HG03460 (cell line): ENCODE results near the gene MS4A6A.
"Not testable (repeated sequence)": the region's sequence is repeated elsewhere in the genome, so short reads cannot be mapped to it uniquely, and the experiment has no call there.

Experiments used
- ATAC-seq: cut with Tn5 transposase; IDR thresholded peaks from one replicate; pipeline ENCODE4 v1.9.1; 2021; ENCODE audit not compliant: unreplicated experiment

The MS4A6A gene

DNA sequence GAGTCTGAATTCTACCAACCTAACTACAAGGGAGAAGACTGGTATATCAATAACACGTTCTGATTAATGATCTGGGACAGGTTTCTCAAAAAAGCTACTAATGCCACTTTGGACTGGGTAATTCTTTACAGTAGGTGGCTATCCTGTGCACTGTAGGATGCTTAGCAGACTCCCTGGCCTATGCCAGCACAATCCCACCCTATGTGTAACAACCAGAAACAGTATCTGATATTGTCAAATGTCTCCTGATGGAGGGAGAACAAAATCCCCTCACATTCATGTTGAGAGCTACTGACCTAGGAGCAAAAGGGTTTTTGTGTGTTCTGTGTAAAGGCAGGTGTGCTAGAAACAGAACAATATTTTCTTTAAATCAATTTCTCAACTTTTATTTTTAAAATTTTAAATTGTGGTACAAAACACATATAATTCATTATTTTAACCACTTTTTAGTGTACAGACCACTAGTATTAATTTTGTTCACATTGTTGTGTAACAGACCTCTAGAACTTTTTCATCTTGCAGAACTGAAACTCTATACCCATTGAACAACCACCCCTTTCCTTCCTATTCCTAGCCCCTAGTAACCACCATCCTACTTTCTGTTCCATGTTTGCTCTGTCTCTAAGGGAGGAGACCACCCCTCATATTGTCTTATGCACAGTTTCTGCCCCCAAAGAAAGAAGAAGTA is 2.1 kb upstream of the MS4A6A start:
- no peak for ATAC-seq

DNA sequence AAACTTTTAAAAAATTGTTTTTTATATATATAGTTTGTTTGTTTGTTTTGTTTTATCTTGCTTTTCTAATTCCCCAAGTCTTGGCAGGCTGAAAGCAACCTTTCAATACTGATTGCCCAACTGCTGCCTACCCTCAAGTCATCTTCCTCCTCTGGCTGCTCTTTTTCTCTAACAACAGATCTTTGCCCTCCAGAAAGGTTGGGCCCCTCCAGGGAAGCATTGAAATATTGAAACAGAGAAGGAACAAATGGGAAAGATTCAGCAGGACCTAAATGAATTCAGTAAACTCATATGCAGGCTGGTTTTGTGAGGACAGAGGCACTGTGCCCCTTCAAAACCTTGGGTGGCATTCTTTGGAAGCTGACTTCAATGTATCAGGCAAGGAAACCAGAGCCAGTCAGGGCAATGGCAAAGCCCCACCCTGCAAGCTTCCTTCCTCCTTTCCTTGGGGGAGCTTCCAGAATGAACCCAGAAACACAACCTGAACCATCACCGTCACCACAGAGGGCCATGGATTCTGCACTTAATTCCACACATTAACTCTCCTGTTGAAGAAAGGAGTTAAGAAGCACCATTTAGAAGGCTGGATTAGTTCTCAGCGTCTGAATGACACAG is 815 bp upstream of the MS4A6A start:
- ATAC-seq, result no peak

DNA sequence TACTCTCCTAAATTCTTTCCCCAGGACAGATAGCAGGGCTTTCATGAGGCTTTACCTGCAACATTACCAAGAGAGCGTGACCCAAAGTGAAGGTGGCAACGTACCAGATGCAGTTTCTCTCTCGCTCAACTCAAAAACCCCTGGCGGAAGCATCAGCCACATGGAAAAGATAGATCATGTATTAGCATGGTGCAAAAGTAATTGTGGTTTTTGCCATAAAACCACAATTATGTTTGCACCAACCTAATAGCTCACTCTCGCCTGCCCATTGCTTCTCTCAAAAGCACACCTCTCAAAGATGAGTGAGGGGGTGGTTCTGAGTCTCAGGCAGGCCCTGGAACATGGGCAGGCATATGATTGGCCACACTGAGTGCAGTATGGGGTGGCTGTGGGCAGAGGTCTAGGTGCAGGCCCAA is 7.0 kb downstream of the MS4A6A start:
- peak; percentile 57 for ATAC-seq

DNA sequence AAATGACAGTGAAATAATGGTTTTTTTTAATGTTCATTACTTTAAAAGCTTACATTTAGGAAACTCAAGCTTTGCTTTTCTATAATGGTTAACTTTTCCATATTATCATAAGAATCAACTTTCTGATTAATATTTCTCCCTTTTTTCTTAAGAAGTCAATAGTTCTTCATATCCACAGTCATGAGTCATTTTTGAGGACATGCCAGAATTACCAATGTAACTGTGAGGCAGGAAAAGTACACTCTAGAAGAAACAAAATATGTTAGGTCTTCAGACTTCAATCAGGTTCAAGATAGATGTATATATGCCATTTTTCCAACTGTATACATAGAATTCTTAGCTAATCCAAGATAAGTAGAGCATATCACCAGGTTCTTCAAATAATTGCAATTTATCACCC is 10.9 kb downstream of the MS4A6A start:
- ATAC-seq, result no peak

DNA sequence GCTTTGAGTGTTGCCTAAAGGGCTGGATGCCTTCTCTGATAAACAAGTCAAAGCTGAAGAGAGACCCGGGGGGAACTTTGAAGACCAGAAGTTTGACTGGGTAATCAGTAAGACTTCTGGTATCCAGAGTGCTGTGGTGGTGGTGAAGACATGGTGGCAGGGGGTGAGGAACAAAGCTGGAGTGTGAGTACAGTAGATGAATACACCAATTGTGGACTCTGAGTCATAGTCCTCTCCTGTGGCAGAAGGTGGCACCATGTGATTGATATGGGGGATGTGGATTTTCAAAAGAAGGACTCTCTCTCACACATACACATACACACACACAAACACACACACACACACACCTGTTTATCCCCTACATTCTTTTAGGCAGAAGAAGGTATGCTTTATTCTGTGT is 12.3 kb downstream of the MS4A6A start:
- ATAC-seq, result no peak

DNA sequence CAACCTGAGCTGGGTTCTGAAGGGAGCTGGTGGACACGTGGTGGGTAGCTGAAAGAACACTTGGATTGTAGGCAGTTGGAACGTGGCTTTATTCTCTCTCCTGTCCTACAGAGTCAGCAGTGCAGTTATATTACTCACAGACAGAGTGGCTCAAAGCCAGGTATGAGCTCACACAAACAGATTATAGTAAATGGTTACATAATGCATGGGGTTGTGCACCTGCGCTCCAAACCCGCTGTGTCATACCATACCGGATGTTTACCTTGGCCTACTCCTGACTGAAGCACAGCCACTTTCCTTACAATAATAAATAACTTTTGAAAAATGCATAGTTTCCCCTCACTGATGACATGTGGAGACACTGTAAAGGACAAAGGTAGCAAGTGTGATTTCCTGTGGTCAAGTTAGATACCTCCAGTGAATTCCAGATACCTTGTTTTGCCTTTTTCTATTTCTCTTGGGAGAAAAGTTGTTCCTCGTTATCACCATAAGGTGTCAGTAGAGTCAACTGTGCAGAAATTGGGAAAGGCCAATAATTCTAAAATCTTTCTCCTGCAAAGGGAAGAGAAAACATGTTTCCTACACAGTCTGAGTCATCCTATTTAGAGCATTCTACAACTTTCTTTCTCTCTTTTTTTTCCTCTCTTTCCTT is 13.5 kb downstream of the MS4A6A start:
- ATAC-seq, result no peak

DNA sequence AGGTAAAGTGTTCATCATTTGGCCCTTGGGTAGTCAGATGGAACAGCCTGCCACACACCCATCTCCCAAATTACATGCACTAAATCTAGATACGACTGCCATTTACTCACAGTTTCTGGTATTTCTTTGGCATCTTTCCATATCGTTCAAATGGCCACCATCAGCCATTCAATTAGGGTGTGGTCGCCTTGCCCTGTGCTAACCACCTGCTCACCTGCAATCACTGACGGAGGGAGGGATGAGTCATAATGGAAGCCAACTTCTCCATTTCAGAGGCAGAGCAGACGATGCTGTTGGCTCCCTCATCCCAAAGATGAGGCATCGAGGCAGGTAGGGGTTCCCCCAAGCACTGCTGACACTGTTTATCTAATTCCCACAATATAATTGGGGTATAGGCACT is 14.6 kb downstream of the MS4A6A start:
- ATAC-seq, result no peak

DNA sequence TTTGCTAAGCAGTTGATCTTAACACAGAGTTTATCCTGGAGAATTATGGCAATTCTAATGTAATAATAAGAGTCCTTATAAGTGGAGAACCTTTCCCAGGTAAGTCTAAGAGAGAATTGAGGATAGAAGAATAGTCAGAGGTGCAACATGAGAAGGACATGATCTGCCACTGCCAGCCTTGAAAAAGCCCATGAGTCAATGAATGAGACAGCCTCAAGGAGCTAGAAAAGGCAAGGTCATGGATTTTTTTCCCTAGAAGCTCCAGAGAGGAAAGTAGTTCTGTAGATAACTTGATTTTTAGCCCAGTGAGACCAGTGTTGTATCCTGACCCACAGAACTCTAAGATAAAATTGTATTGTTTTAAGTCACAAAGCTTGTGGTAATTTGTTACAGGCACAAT is 16.9 kb downstream of the MS4A6A start:
- no peak for ATAC-seq

DNA sequence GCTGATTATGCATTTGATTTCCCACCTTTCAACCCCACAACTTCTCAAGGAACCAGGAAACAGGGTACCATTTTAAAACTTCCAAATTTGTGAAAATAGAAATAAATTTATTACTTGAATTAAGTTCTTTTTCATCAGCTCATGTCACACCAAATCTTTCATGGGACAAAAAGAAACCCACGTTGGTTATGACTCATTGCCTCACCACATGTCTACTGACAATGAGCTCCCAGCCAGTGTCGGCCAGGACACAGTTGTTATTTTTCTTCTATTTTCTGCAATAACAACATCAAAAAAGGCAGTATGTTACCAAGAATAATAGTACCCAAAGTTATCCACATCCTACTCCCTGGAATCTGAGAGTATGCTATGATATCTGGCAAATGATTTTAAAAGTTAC is 17.3 kb downstream of the MS4A6A start:
- no peak for ATAC-seq

DNA sequence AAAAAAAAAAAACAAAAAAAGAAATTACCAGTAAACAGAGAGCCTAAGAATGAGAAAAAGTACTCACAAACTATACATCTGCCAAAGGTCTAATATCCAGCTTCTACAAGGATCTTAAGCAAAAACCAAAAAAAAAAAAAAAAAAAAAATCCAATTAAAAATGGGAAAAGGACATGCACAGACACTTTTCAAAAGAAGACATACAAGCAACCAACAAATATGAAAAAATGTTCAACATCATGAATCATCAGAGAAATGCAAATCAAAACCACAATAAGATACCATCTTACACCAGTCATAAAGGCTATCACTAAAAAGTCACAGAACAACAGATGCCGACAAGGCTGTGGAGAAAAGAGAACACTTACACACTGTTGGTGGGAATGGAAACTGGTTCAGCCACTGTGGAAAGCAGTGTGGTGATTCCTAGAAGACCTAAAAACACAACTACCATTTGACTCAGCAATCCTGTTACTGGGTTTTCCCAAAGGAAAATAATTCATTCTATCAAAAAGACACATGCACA is 18.3 kb downstream of the MS4A6A start:
- no peak for ATAC-seq

DNA sequence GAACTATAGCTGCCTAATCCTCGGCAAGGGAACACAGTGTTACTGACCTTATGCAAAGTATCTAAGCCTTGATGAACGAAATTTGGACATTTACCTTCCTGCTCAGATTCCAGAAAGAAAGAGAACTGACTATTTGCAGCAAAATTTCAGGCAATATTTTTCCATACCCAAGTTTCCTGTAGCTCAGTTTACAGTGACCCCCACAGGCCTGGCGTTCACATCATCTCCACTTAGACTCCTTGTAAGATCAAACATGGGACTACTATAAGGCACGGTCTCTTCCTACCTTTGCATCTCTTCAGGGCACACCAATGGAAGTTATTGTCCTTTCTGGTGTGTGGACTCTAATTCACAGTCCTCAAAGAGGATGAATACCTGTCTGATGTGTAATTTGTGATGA is 21.1 kb downstream of the MS4A6A start:
- ATAC-seq, result no peak

DNA sequence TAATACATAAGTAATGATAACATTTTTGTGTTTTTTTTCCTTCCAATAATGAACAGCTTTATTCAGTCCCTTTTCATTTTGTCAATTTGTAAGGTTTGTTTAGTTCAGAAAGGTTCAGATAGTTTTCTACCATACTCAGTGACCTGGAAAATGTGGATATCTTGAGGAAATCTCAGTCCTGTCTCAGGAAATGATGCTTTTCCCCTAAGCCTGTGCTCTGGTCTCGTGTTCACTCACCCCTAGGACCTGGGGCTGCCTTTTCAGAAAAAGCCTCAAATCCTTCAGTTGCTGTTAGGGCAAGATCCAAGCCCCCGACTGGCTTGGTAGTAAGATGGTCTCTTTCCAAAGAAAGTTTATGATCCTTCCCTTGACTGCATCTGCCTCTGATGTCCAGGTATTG is 21.8 kb downstream of the MS4A6A start:
- ATAC-seq, result no peak

DNA sequence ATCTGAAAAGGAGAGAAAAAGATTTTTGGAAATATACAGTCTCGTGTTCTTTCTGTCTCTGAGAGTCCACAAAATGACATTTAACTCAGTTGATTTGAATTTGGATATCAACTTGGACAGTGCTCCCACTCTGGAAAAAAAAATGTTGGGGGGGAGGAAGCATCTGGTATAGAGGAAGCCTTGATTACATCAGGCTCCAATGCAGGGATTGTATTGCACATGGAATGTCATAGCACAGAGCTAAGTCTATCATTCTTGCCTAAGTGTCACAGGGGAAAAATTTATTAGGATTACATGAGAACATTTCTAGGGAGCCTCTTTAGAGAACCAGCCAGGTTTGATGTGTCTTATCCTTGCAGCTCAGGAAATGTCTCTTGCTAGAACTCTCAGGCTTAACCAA is 23.0 kb downstream of the MS4A6A start:
- ATAC-seq, result no peak

DNA sequence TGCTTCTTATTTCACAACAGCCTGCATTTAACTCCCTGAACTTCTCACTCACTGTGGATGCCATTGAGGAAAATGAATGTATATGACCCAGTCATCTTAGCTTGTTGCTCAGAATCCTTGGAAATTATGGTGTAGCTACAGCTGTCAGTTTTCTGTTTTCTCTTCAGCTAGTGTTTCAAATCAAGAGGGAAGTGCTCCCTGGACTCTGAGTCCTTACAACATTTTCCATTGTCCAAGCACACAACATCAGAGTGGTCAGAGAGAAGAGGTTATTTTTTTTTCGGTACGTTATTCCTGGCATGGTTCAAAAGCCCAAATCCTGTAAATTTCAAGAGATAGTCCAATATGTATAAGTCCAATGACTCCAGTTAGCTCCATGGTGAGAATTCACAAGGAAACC is 23.6 kb downstream of the MS4A6A start:
- no peak for ATAC-seq

DNA sequence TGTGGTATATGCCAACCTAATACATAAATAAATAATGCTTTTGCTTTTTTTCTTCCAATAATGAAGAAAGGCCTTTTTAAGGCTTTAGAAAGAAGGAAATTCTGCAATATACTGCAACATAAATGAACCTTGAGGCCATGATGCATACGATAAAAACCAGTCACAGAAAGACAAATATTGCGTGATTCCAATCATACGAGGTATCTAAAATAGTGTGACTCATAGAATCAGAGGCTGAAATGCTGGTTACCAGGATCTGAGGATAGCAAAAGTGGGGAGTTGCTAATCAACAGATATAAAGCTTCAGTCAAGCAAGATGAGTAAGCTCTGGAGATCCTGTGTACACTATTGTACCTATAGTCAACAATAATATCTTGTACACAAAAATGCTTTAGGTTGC is 24.2 kb downstream of the MS4A6A start:
- no peak for ATAC-seq

DNA sequence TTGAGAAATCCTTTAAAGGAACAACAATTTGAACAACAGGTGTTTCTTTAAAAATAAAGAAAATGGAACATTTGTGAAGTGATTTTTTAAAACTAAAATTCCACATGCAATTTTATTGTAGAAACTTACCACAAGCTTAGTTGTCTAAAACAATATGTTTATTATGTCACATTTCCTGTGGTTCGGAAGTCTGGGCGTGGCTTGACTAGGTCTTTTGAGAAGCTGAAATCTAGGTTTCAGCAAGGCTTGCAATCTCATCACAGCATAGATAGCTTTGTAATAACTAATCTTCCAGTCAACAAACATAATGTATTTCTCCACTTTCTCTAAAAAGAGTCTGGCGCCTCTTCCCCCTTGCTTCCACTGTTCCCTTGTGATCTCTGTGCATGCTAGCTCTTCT is 27.0 kb downstream of the MS4A6A start:
- ATAC-seq, result no peak

DNA sequence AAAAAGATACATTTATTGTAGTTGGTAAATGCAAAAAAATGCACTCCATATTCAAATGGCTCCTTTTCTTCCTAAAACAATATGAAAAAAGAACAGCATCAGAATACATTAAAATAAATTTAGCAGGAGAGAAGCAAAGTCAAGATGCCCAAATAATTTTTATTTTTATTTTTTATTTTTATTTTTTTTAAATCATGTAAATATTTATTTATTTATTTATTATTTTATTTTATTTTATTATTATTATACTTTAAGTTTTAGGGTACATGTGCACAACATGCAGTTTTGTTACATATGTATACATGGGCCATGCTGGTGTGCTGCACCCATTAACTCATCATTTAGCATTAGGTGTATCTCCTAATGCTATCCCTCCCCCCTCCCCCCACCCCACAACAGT is 30.2 kb downstream of the MS4A6A start:
- not testable (repeated sequence) for ATAC-seq

DNA sequence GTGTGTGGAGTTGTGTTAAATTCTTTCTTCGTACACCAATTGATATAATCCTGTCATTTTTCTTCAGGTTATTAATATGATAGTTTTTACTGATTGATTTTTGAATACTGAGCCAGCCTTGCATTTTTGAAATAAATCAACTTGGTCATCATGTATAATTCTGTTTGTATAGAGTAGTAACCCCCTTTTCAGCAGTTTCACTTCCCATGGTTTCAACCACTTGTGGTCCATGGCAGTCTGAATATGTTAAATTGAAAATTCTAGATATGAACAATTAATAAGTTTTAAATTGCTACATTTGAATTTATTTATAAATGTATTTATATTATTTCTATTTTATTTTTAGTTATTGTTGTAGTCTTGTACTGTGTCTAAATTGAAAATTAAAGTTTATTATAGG is 32.6 kb downstream of the MS4A6A start:
- ATAC-seq, result no peak

DNA sequence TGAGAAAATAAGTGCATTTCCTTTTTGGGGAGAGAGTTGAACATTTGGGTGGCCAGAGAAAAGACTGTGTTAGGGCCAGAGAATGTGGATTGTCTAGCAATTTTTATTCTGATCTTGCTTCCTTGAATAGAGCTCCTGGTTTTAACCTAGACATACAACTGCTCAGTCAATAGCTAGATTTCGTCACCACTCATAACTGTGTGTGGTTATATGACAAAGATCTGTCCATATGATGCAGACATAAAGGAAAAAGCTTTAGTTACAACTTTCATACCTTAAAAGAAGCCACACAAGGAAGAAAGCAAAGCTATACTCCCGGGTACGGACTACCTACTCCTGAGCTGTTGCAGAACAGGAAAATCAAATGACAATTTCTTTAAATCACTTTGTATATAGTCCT is 37.2 kb downstream of the MS4A6A start:
- no peak for ATAC-seq

DNA sequence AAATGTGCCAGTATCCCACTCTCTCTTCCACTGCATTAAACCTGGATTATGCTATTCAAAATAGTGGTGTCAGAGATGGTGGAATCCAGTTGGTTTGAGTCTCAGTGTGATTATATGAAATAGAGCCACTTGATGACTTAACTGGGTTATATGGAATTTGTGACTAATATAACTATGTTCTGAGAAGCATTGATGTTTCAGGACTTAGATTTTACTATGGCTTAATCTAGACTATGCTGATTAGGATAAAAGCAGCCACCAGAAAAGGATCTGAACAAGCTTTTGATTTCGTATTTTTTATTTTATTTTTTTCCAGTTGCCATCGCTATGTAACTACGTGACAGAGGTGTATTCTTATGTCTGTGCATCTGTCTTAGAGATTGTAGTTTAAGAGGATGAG is 39.1 kb downstream of the MS4A6A start:
- ATAC-seq, result no peak

DNA sequence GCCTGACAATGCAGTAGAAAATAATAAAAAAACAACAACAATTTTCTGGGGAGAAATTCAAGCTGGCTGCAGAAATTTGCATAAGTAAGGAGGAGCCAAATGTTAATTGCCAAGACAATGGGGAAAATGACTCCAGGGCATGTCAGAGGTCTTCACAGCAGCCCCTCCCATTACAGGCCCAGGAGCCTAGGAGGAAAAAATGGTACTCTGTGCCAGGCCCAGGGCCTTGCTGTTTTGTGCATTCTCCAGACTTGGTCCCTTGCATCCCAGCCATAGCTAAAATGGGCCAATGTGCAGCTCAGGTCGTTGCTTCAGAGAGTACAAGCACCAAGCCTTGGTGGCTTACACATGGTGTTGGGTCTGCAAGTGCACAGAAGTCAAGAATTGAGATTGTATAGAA is 49.0 kb downstream of the MS4A6A start:
- ATAC-seq, result no peak

DNA sequence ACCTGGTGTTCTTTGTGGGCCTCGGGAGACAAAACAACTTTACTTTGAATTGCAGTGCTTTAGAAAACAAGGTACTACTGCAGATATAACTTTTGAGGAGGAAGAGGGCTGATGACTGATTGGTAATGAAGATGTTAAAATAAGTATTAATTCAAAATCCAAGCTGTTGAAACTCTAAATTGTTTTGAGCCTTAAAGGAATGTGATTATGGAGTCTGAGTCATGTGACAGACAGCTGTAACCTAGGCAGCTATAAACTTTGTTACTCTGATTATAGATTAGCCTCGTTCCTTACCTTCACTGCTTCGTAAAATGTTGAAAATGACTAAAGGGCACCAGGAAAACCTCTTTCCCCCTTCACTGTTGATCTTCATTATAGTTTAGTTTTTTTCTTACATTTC is 51.0 kb downstream of the MS4A6A start:
- ATAC-seq, result no peak
